ENCODE data around the gene IQCE.

GRCh38 chr7:2661096-2661449 is 102.3 kb downstream of the IQCE start:
- TF ChIP-seq CTCF (IDR thresholded peaks at IDR 0.05 in 2 of 3, conservative IDR thresholded peaks at IDR 0.05 in 1 of 3; ENCODE audit: borderline replicate concordance in 1 of 3, insufficient read depth in 1 of 3, low read depth in 2 of 3, low read length in 2 of 3) (no peak; a peak in 3 of 6 replicates), EZH2 (IDR thresholded peaks at IDR 0.05) (no peak), TCF7L2 (IDR thresholded peaks at IDR 0.05; ENCODE audit: borderline replicate concordance, extremely low read depth, insufficient read depth, insufficient read length) (no peak), REST (IDR thresholded peaks at IDR 0.05; ENCODE audit: low read depth) (no peak), POLR2A (IDR thresholded peaks at IDR 0.05; ENCODE audit: borderline replicate concordance, extremely low read depth, insufficient read depth, insufficient read length) (no peak), SIN3A (IDR thresholded peaks at IDR 0.05; ENCODE audit: low read depth) (no peak), ZFX (IDR thresholded peaks at IDR 0.05) (no peak), YY1 (IDR thresholded peaks at IDR 0.05; ENCODE audit: extremely low read depth, insufficient replicate concordance, low read depth, low read length) (no peak), ZBTB33 (IDR thresholded peaks at IDR 0.05; ENCODE audit: extremely low read depth, insufficient replicate concordance, low read length) (no peak), EZH2phosphoT487 (IDR thresholded peaks at IDR 0.05; ENCODE audit: borderline replicate concordance) (no peak), JUND (IDR thresholded peaks at IDR 0.05) (no peak), SP1 (IDR thresholded peaks at IDR 0.05; ENCODE audit: low read depth) (no peak), SRF (IDR thresholded peaks at IDR 0.05; ENCODE audit: low read depth) (no peak), POLR2AphosphoS5 (IDR thresholded peaks at IDR 0.05; ENCODE audit: low read depth, low read length) (no peak)
